Measurements from ENCODE around the gene MTMR12. TPM values are rescaled to one million over a fixed set of nuclear protein-coding genes. Genes with fewer than 3 reads are reported as not detected.

The MTMR12 gene
- total RNA-seq, 1 donor from 2014 or later, result 27.8 TPM

GRCh38 chr5:32276173-32276853 lies 36.4 kb downstream of the MTMR12 start:
- intact Hi-C loops (cut with micrococcal nuclease), result no loop called here

GRCh38 chr5:32275396-32275741 lies 37.4 kb downstream of the MTMR12 start:
- intact Hi-C loops (cut with micrococcal nuclease), result no loop called here

- intact Hi-C loops (cut with micrococcal nuclease), result no loop called here
Measured at GRCh38 chr5:32274548-32275395, 38.0 kb downstream of the MTMR12 start.

GRCh38 chr5:32273821-32274220 lies 38.9 kb downstream of the MTMR12 start:
- intact Hi-C loops (cut with micrococcal nuclease), result no loop called here

- intact Hi-C loops (cut with micrococcal nuclease), result no loop called here
Measured at GRCh38 chr5:32272746-32273145, 40.0 kb downstream of the MTMR12 start.

GRCh38 chr5:32270946-32271345 lies 41.8 kb downstream of the MTMR12 start:
- intact Hi-C loops (cut with micrococcal nuclease), result no loop called here

GRCh38 chr5:32270178-32270577 lies 42.6 kb downstream of the MTMR12 start:
- intact Hi-C loops (cut with micrococcal nuclease), result no loop called here

- intact Hi-C loops (cut with micrococcal nuclease), result no loop called here
Measured at GRCh38 chr5:32265902-32266301, 46.8 kb downstream of the MTMR12 start.

GRCh38 chr5:32264957-32265572 lies 47.7 kb downstream of the MTMR12 start:
- intact Hi-C loops (cut with micrococcal nuclease), result loop anchor here (5.0 kb wide), 1 partner anchor 47 kb away; the partner anchor contains the start of gene MTMR12

GRCh38 chr5:32263684-32264083 lies 49.1 kb downstream of the MTMR12 start:
- intact Hi-C loops (cut with micrococcal nuclease), result loop anchor here (5.0 kb wide), 1 partner anchor 49 kb away; the partner anchor contains the start of gene MTMR12

GRCh38 chr5:32261198-32261597 lies 51.5 kb downstream of the MTMR12 start:
- intact Hi-C loops (cut with micrococcal nuclease), result loop anchor here (5.0 kb wide), 1 partner anchor 51 kb away; the partner anchor contains the start of gene MTMR12

GRCh38 chr5:32259033-32259432 lies 53.7 kb downstream of the MTMR12 start:
- intact Hi-C loops (cut with micrococcal nuclease), result no loop called here

GRCh38 chr5:32258424-32258823 lies 54.3 kb downstream of the MTMR12 start:
- intact Hi-C loops (cut with micrococcal nuclease), result no loop called here

- intact Hi-C loops (cut with micrococcal nuclease), result no loop called here
Measured at GRCh38 chr5:32255540-32255900, 57.2 kb downstream of the MTMR12 start.

- intact Hi-C loops (cut with micrococcal nuclease), result no loop called here
Measured at GRCh38 chr5:32254881-32255539, 57.7 kb downstream of the MTMR12 start.

GRCh38 chr5:32251871-32252458 lies 60.8 kb downstream of the MTMR12 start:
- intact Hi-C loops (cut with micrococcal nuclease), result no loop called here

- intact Hi-C loops (cut with micrococcal nuclease), result no loop called here
Measured at GRCh38 chr5:32249668-32250067, 63.1 kb downstream of the MTMR12 start.

GRCh38 chr5:32245742-32246141 lies 67.0 kb downstream of the MTMR12 start:
- intact Hi-C loops (cut with micrococcal nuclease), result no loop called here

GRCh38 chr5:32244017-32244416 lies 68.7 kb downstream of the MTMR12 start:
- intact Hi-C loops (cut with micrococcal nuclease), result no loop called here

- intact Hi-C loops (cut with micrococcal nuclease), result no loop called here
Measured at GRCh38 chr5:32241034-32241783, 71.5 kb downstream of the MTMR12 start.

- intact Hi-C loops (cut with micrococcal nuclease), result no loop called here
Measured at GRCh38 chr5:32239385-32239784, 73.4 kb downstream of the MTMR12 start.

All from T-helper 1 cell treated with Interleukin-12 subunit alpha and Interleukin-12 subunit beta and Interleukin-4 antibody, amounts not matched to agents 30 ng/mL and 1 ng/mL, for 36 hours (primary cell).